Measurements from ENCODE around the gene ZBTB8B.
"Not testable (repeated sequence)": the region's sequence is repeated elsewhere in the genome, so short reads cannot be mapped to it uniquely, and the experiment has no call there.

The ZBTB8B gene

GRCh38 chr1:32464716-32465577, at the start of gene ZBTB8B:
ZBTB8B (plus strand) TSS chr1:32465072; CDS start chr1:32470625, 5,553 bp downstream.
- peak; percentile 44 for DNase-seq (ENCODE audit: low spot score)

- DNase-seq (ENCODE audit: low spot score), result no peak
These were observed 43.1 kb upstream of the ZBTB8B start for GRCh38 chr1:32421775-32422174.

GRCh38 chr1:32426489-32427255, 38.2 kb upstream of the ZBTB8B start:
- DNase-seq (ENCODE audit: low spot score), result no peak

- DNase-seq (ENCODE audit: low spot score), result no peak
These were observed 37.5 kb upstream of the ZBTB8B start for GRCh38 chr1:32427264-32427963.

GRCh38 chr1:32431736-32432400, 33.0 kb upstream of the ZBTB8B start:
- DNase-seq (ENCODE audit: low spot score), result no peak

GRCh38 chr1:32438136-32438535, 26.7 kb upstream of the ZBTB8B start:
- no peak for DNase-seq (ENCODE audit: low spot score)

- DNase-seq (ENCODE audit: low spot score), result not testable (repeated sequence)
These were observed 26.1 kb upstream of the ZBTB8B start for GRCh38 chr1:32438777-32439176.

- not testable (repeated sequence) for DNase-seq (ENCODE audit: low spot score)
These were observed 23.4 kb upstream of the ZBTB8B start for GRCh38 chr1:32441467-32441866.

- DNase-seq (ENCODE audit: low spot score), result no peak
These were observed 17.2 kb upstream of the ZBTB8B start for GRCh38 chr1:32447469-32448185.

- DNase-seq (ENCODE audit: low spot score), result not testable (repeated sequence)
These were observed 16.6 kb upstream of the ZBTB8B start for GRCh38 chr1:32448186-32448772.

- DNase-seq (ENCODE audit: low spot score), result no peak
These were observed 16.0 kb upstream of the ZBTB8B start for GRCh38 chr1:32448773-32449456.

- DNase-seq (ENCODE audit: low spot score), result not testable (repeated sequence)
These were observed 15.4 kb upstream of the ZBTB8B start for GRCh38 chr1:32449457-32449831.

- DNase-seq (ENCODE audit: low spot score), result no peak
These were observed 10.1 kb upstream of the ZBTB8B start for GRCh38 chr1:32454726-32455125.

- DNase-seq (ENCODE audit: low spot score), result no peak
These were observed 8.9 kb upstream of the ZBTB8B start for GRCh38 chr1:32455958-32456357.

GRCh38 chr1:32458798-32459197, 6.1 kb upstream of the ZBTB8B start:
- DNase-seq (ENCODE audit: low spot score), result not testable (repeated sequence)

GRCh38 chr1:32462977-32463376, 1.9 kb upstream of the ZBTB8B start:
- DNase-seq (ENCODE audit: low spot score), result not testable (repeated sequence)

- DNase-seq (ENCODE audit: low spot score), result no peak
These were observed 619 bp upstream of the ZBTB8B start for GRCh38 chr1:32464191-32464715.

- DNase-seq (ENCODE audit: low spot score), result no peak
These were observed 684 bp downstream of the ZBTB8B start for GRCh38 chr1:32465578-32465933.

GRCh38 chr1:32466761-32467160, 1.9 kb downstream of the ZBTB8B start:
- no peak for DNase-seq (ENCODE audit: low spot score)

GRCh38 chr1:32468791-32469190, 3.9 kb downstream of the ZBTB8B start:
- no peak for DNase-seq (ENCODE audit: low spot score)

Data from COLO829 (cell line).